GM12873 (cell line): ENCODE results near the gene HPCAL4.

Experiments used
- TF ChIP-seq, protein P1 (sequence below): IDR thresholded peaks from 2 replicates; pipeline ENCODE4 v1.5.1; 2012; ENCODE audit warnings: low read depth, mild to moderate bottlenecking, moderate library complexity, low read length, control low read depth; ENCODE audit not compliant: insufficient read depth; ENCODE audit errors: missing control alignments

Gene HPCAL4

DNA sequence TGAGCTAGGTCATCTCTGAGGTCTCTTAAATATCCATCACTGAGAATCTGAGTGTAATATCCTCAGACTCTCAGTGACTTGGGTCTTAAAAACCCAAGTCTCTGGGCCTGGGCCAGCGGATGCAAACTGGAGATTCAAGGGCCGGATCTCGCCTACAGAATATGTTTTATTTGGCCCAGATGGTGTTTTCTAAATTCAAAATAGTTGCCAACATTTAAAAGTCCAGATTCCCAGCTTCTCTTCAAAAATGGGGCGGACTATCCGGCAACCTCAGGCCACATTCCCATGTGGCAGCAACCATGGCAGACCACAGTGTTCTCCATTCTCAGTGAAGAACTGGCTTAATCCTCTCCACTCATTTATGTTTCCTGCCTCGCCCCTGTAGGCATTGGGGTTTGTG, 39.1 kb downstream of the HPCAL4 start:
- TF ChIP-seq, protein P1, sequence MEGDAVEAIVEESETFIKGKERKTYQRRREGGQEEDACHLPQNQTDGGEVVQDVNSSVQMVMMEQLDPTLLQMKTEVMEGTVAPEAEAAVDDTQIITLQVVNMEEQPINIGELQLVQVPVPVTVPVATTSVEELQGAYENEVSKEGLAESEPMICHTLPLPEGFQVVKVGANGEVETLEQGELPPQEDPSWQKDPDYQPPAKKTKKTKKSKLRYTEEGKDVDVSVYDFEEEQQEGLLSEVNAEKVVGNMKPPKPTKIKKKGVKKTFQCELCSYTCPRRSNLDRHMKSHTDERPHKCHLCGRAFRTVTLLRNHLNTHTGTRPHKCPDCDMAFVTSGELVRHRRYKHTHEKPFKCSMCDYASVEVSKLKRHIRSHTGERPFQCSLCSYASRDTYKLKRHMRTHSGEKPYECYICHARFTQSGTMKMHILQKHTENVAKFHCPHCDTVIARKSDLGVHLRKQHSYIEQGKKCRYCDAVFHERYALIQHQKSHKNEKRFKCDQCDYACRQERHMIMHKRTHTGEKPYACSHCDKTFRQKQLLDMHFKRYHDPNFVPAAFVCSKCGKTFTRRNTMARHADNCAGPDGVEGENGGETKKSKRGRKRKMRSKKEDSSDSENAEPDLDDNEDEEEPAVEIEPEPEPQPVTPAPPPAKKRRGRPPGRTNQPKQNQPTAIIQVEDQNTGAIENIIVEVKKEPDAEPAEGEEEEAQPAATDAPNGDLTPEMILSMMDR, result no peak

DNA sequence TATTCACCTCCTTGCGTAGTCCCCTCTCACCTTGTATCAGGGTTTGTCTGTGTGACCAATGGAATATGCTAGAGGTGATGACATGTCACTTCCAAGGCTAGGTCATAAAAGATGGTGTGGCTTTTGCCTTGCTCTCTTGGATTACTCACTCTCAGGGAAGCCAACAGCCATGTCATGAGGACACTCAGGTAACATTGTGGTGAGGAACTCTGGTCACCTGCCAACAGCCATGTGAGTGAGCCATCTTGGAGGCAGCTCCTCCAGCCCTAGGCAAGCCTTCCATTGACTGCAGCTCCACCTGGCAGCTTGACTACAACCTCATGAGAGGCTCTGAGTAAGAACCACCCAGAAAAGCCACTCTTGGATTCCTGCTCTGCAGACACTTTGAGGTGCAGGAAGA, 40.8 kb downstream of the HPCAL4 start:
- TF ChIP-seq, protein P1, result no peak

DNA sequence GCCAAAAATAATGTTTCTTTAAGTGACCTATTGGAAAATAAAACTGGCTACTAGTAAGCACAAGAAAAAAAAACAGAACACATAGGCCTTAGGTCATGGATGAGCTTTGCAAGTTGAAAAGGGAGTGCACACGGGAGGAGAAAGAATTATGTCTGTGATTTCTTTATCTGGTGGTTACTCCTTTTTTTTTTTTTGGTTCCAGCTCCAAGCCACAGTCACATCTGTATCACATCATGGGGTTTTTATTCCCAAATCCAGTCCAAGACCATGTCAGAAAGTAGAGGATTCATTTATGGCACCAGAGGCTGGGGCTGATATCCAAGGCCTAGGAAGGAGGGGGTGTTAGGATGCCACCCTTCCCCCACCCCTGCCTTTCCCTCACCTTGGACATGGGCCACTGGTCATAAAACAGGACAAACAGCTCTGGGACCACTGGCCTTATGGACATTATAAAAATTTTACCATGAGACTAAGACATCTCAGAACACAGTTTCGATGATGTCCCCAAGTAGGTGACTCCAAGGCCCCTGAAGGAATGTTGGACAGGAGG, 41.5 kb downstream of the HPCAL4 start:
- TF ChIP-seq, protein P1, result no peak

DNA sequence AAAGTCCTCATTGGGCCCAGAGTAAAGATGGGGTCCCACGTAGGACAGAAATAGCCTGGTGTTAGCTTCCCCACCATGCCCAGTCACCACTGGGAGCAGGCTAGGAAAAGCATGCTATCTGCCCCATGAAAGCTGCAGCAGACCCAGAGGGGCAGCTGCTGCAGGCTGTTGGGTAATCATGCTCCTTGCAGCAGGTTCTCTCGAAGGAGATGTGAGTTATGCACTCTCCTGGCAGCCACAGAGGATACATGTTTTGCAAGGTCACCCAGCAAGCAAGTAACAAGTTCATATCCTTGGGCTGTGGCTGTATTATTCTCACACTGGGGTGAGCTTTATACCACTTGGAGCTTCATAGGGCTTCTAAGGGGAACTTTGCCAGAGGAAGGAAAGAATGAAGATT, 42.7 kb downstream of the HPCAL4 start:
- TF ChIP-seq, protein P1, result no peak

DNA sequence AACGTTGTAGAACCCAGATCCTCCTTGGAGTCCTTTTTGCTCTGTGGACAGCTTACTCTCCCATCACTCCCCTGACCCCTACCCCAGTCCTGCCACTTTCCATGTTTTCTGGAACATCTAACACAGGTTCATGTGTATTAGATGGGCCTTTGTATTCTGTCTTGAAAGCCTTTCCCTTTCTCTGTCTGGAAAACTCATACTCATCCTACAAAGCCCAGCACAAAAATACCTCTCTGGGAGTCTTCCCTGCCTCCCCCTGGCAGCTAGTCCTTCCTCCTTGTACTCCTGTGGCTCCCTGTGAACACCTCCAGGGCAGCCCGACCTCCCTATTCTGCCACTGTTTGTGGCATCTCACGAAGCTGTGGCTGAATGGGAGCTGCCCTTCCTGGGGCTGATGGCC, 44.0 kb downstream of the HPCAL4 start:
- TF ChIP-seq, protein P1, result no peak

DNA sequence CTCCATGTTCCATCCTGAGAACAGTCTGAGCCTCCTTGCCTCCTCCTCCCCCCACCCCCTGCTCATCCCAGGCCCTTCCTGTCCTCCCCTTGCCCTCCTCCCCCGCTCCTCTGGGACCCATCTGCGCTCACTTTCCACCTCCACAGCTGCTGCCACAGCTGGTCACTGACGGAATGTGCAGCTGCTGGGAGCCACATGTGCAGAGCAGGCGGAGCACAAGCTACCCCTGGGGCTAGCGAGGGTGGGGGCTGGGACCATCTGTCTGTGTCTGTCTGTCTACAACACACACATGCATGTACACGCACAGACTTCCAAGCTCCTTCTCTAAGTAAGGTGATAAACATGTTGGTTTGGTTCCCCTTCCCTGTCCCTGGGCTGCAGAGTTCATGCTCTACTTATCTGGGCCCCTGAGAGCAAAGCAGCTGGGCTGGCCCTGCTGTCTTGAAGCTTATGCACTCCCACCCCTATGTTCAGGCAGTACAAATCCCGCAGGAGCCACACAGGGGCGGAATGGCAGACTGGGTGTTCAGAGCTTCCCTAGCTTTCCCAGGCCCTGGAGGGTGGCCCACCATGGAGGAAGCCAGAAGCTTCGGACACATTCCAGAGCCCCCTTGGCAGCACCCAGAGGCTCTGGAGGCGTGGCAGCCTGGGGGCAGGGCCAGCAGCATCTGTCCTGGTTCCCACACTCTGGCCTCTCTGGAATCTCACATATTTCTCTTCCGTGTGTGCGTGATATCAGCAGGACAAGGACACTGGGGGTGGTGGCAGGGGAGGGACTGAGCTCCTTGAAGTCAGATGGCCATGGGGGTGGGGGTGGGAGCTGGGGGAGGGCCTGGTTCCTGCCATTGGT, 44.8 kb downstream of the HPCAL4 start:
- TF ChIP-seq, protein P1, result no peak

DNA sequence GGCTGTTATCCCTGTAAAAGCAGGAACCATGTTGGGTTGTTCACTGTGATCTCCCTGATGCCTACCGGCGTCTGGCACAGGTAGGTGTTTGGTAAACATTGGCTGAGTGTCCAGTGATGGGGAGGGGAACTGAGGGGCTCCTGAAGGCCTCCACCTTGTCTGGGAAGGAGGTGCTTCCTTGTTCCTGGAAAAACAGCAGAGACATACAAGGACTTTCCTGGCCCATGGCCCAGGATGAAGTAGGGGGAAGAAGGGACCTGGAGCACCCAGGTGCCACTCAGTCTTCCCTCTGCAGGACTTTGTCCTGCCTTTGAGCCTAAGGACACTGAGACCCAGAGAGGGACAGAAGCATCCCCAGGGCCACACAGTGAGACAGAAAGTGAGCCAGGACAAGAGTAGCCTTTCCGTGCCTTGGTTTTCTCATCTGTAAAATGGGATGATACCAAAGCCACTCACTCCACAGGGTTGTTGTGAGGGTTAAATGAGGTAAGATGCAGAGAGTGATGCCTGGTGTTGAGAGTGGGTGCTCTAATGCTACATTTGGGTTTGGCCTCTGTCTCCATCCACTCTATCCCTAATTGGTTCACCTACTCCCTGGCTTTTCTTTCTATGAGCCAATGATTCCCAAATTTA, 45.7 kb downstream of the HPCAL4 start:
- TF ChIP-seq, protein P1, result no peak
